Liver (tissue), 9 donors: ENCODE data around the gene CTNNAL1. TPM values are rescaled to one million over a fixed set of nuclear protein-coding genes. Genes with fewer than 3 reads are reported as not detected.

Experiments
- DNase-seq: peaks from one replicate; pipeline ENCODE4 v3.0.0-alpha.2; 2017; ENCODE audit warnings: low spot score
- H3K27ac ChIP-seq, 2 donors: one replicate each; pipeline ENCODE4 v1.7.0; 2013; ENCODE audit warnings: inconsistent platforms in 2 of 2, low read length in 2 of 2, control low read depth in 1 of 2, low read depth in 1 of 2, mild to moderate bottlenecking in 1 of 2
- H3K27me3 ChIP-seq, 4 donors: one replicate each; pipeline versions ENCODE4 v1.6.1 to v1.7.0; 2013; ENCODE audit warnings: low read length in 3 of 4, inconsistent platforms in 1 of 4, mild to moderate bottlenecking in 1 of 4, moderate library complexity in 1 of 4; ENCODE audit not compliant: control insufficient read depth in 4 of 4, insufficient read depth in 4 of 4
- H3K36me3 ChIP-seq, 4 donors: one replicate each; pipeline versions ENCODE4 v1.6.1 to v1.7.0; 2013; ENCODE audit warnings: low read length in 3 of 4, mild to moderate bottlenecking in 3 of 4, low read depth in 1 of 4, moderate library complexity in 1 of 4; ENCODE audit not compliant: control insufficient read depth in 4 of 4, insufficient read depth in 3 of 4
- H3K4me1 ChIP-seq, 4 donors: one replicate each; pipeline versions ENCODE4 v1.6.1 to v1.7.0; 2013; ENCODE audit warnings: low read length in 3 of 4, mild to moderate bottlenecking in 3 of 4, moderate library complexity in 1 of 4; ENCODE audit not compliant: control insufficient read depth in 4 of 4, insufficient read depth in 4 of 4
- H3K4me3 ChIP-seq, 3 donors: one replicate each; pipeline versions ENCODE4 v1.6.1 to v1.7.0; 2013; ENCODE audit warnings: low read length in 3 of 3, control low read depth in 1 of 3, low read depth in 1 of 3, mild to moderate bottlenecking in 1 of 3
- H3K9ac ChIP-seq, 2 donors: one replicate each; pipeline ENCODE4 v1.7.0; 2013; ENCODE audit warnings: low read length in 2 of 2, mild to moderate bottlenecking in 2 of 2, moderate library complexity in 2 of 2, control low read depth in 1 of 2, low read depth in 1 of 2
- H3K9me3 ChIP-seq, 4 donors: one replicate each; pipeline versions ENCODE4 v1.6.1 to v1.7.0; 2013; ENCODE audit warnings: low read length in 3 of 4; ENCODE audit not compliant: control insufficient read depth in 4 of 4
- ATF3 ChIP-seq: IDR thresholded peaks from 2 replicates; pipeline ENCODE4 v1.6.1; 2016; ENCODE audit warnings: antibody characterized with exemption
- CTCF ChIP-seq: fragments of 150-350 bp; IDR thresholded peaks from 2 replicates; pipeline ENCODE4 v1.5.1; 2017; ENCODE audit warnings: improper control_type of control experiment, low read depth, low read length; ENCODE audit not compliant: missing input control
- EGR1 ChIP-seq, 2 donors: IDR thresholded peaks; 2 replicates each; pipeline ENCODE4 v1.6.1; 2016 to 2018; ENCODE audit warnings: antibody characterized with exemption in 2 of 2, low read depth in 2 of 2
- FOXA1 ChIP-seq: IDR thresholded peaks from 2 replicates; pipeline ENCODE4 v1.6.1; 2016; ENCODE audit warnings: antibody characterized with exemption
- FOXA2 ChIP-seq: IDR thresholded peaks from 2 replicates; pipeline ENCODE4 v1.6.1; 2016; ENCODE audit warnings: antibody characterized with exemption
- GABPA ChIP-seq, 2 donors: IDR thresholded peaks in 1 of 2; conservative IDR thresholded peaks in 1 of 2; 2 replicates each; pipeline ENCODE4 v1.6.1; 2016; ENCODE audit warnings: antibody characterized with exemption in 2 of 2, mild to moderate bottlenecking in 1 of 2, moderate library complexity in 1 of 2
- HNF4A ChIP-seq, 2 donors: conservative IDR thresholded peaks; 2 replicates each; pipeline ENCODE4 v1.6.1; 2016; ENCODE audit warnings: antibody characterized with exemption in 2 of 2, mild to moderate bottlenecking in 2 of 2
- HNF4G ChIP-seq: IDR thresholded peaks from 2 replicates; pipeline ENCODE4 v1.6.1; 2016; ENCODE audit warnings: antibody characterized with exemption
- JUND ChIP-seq, 2 donors: IDR thresholded peaks; 2 replicates each; pipeline ENCODE4 v1.6.1; 2016; ENCODE audit warnings: antibody characterized with exemption in 2 of 2
- NR2F2 ChIP-seq: IDR thresholded peaks from 2 replicates; pipeline ENCODE4 v1.6.1; 2016; ENCODE audit warnings: antibody characterized with exemption
- RAD21 ChIP-seq, 2 donors: IDR thresholded peaks; 2 replicates each; pipeline ENCODE4 v1.6.1; 2016; ENCODE audit warnings: antibody characterized with exemption in 2 of 2, mild to moderate bottlenecking in 2 of 2
- RXRA ChIP-seq, 2 donors: IDR thresholded peaks; 2 replicates each; pipeline ENCODE4 v1.6.1; 2017 to 2018; ENCODE audit warnings: antibody characterized with exemption in 2 of 2, mild to moderate bottlenecking in 1 of 2
- SP1 ChIP-seq: IDR thresholded peaks from 2 replicates; pipeline ENCODE4 v1.6.1; 2018; ENCODE audit warnings: antibody characterized with exemption, mild to moderate bottlenecking
- TAF1 ChIP-seq: conservative IDR thresholded peaks from 2 replicates; pipeline ENCODE4 v1.6.1; 2016; ENCODE audit warnings: antibody characterized with exemption, mild to moderate bottlenecking
- YY1 ChIP-seq: IDR thresholded peaks from 2 replicates; pipeline ENCODE4 v1.6.1; 2016; ENCODE audit warnings: antibody characterized with exemption, mild to moderate bottlenecking
- ZBTB33 ChIP-seq: IDR thresholded peaks from 2 replicates; pipeline ENCODE4 v1.6.1; 2016; ENCODE audit warnings: antibody characterized with exemption
- WGBS: extraction: QIAGEN DNeasy Blood & Tissue Kit; methylation state at CpG from one replicate; pipeline ENCODE4 v1.1.7; 2013; 5-methylcytosine and 5-hydroxymethylcytosine counted together
- polyA plus RNA-seq, 2 donors: library from polyadenylated mRNA; stranded (reverse) in 1 of 2; unstranded in 1 of 2; fragments of 200-250 nt in 1 of 2; fragments of >200 nt in 1 of 2; fragmentation: Nextera tagmentation in 1 of 2; extraction: Ambion mirVana in 1 of 2; gene quantifications; one replicate each; pipeline versions ENCODE4 v1.2.1 to v1.2.3, GENCODE V29; 2013 to 2015
- total RNA-seq, 2 donors: library from RNA; depleted of rRNA; stranded (reverse); fragments of >200 nt; gene quantifications; one replicate each; pipeline ENCODE4 v1.2.3, GENCODE V29; 2014
- TF ChIP-seq, protein P1 (sequence below): IDR thresholded peaks from 2 replicates; pipeline ENCODE4 v1.6.1; 2016; ENCODE audit warnings: antibody characterized with exemption
- donor health status: healthy.
- donor health status: healthy.
- donor health status: healthy.
- donor health status: healthy.
- donor health status: healthy.

Gene CTNNAL1
- total and polyA plus RNA-seq, 4 donors = 10.5 to 31.5 (median 18.6) TPM

GRCh38 chr9:109036744-109037680 is 23.7 kb upstream of the CTNNAL1 start:
- Histone ChIP-seq H3K27me3 (no peaks in the 10 kb centered on the region), H3K4me1 (peaks cover 1 to 16% (median 13%) of the 10 kb centered on the region in 4 donors), H3K4me3 (no peak overlapping the region), H3K9me3 (no peaks in the 10 kb centered on the region), H3K36me3 (peaks cover 2 to 15% (median 6%) of the 10 kb centered on the region in 4 donors), H3K9ac (no peak overlapping the region), H3K27ac (peak overlapping the region; percentile 11 to 55)
- no peak for TF ChIP-seq CTCF
- no peak for TF ChIP-seq SP1
- TF ChIP-seq TAF1 = no peak
- no peak for TF ChIP-seq RAD21 (IDR thresholded peaks at IDR 0.05)
- no peak for TF ChIP-seq HNF4G
- TF ChIP-seq RXRA (IDR thresholded peaks at IDR 0.05) = no peak
- DNase-seq = no peak
- WGBS = 79% methylated on average over 6 of the region's 6 CpGs

- peak overlapping the region; percentile 38 to 55 for H3K27ac ChIP-seq
- TF ChIP-seq, protein P1, sequence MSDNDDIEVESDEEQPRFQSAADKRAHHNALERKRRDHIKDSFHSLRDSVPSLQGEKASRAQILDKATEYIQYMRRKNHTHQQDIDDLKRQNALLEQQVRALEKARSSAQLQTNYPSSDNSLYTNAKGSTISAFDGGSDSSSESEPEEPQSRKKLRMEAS = peak; percentile 52
- TF ChIP-seq TAF1 (no peak), HNF4A (conservative IDR thresholded peaks at IDR 0.05) (peak; percentile 81 to 83), YY1 (peak; percentile 76), ZBTB33 (peak; percentile 53), CTCF (no peak), SP1 (peak; percentile 75), EGR1 (IDR thresholded peaks at IDR 0.05; ENCODE audit: low read depth in 2 of 2) (no peak), RAD21 (IDR thresholded peaks at IDR 0.05) (peak; percentile 35 to 59), ATF3 (peak; percentile 82), RXRA (IDR thresholded peaks at IDR 0.05) (peak; percentile 90), FOXA1 (peak; percentile 62), HNF4G (peak; percentile 35), FOXA2 (peak; percentile 77), GABPA (IDR thresholded peaks at IDR 0.05 in 1 of 2, conservative IDR thresholded peaks at IDR 0.05 in 1 of 2) (no peak), JUND (IDR thresholded peaks at IDR 0.05) (peak; percentile 97 to 98), NR2F2 (peak; percentile 90)
- H3K4me1 ChIP-seq = peaks cover 1 to 16% (median 13%) of the 10 kb centered on the region in 4 donors
- no peaks in the 10 kb centered on the region for H3K27me3 ChIP-seq
- no peak overlapping the region for H3K9ac ChIP-seq
- H3K9me3 ChIP-seq = no peaks in the 10 kb centered on the region
- WGBS = 39% methylated on average over 2 of the region's 2 CpGs
- no peak overlapping the region for H3K4me3 ChIP-seq
- DNase-seq = no peak
- peaks cover 4 to 9% (median 8%) of the 10 kb centered on the region in 4 donors for H3K36me3 ChIP-seq
These were observed 22.6 kb upstream of the CTNNAL1 start for GRCh38 chr9:109035684-109036423.
